Thoracic aorta (tissue), 2 donors: ENCODE data around the gene ZNF785. TPM values are rescaled to one million over a fixed set of nuclear protein-coding genes. Genes with fewer than 3 reads are reported as not detected.

Experiments used
- ATAC-seq: fragments of 150-250 bp; one replicate; pipeline ENCODE4 v1.8.0; 2017; ENCODE audit warnings: low read depth; ENCODE audit not compliant: insufficient number of reproducible peaks, low FRiP score
- DNase-seq: peaks from one replicate; pipeline ENCODE4 v3.0.0-alpha.2; 2020; ENCODE audit warnings: low spot score
- H3K27ac ChIP-seq, 2 donors: fragments of 200-600 bp; sonication (generic); 1 replicate in 1 of 2; 2 replicates in 1 of 2; pipeline ENCODE4 v1.5.1; 2016; ENCODE audit warnings: mild to moderate bottlenecking in 2 of 2, moderate library complexity in 2 of 2
- H3K27me3 ChIP-seq: fragments of 200-600 bp; sonication (generic); replicated peaks from 2 replicates; pipeline ENCODE4 v1.6.0; 2016; ENCODE audit warnings: mild to moderate bottlenecking; ENCODE audit not compliant: insufficient read depth
- H3K36me3 ChIP-seq: fragments of 200-600 bp; sonication (generic); one replicate; pipeline ENCODE4 v1.5.1; 2016
- H3K4me1 ChIP-seq, 2 donors: fragments of 200-600 bp; sonication (generic); 1 replicate in 1 of 2; 2 replicates in 1 of 2; pipeline versions ENCODE4 v1.5.1 to v1.6.0; 2016; ENCODE audit warnings: low read depth in 2 of 2, mild to moderate bottlenecking in 1 of 2; ENCODE audit not compliant: control insufficient read depth in 1 of 2
- H3K4me3 ChIP-seq: fragments of 200-600 bp; sonication (generic); 2 replicates; pipeline ENCODE4 v1.5.1; 2016; ENCODE audit warnings: mild to moderate bottlenecking
- H3K9me3 ChIP-seq: fragments of 200-600 bp; sonication (generic); 2 replicates; pipeline ENCODE4 v1.5.1; 2016
- total RNA-seq, 2 donors: library from RNA; depleted of rRNA; stranded (reverse); fragments of >200 nt; gene quantifications; one replicate each; pipeline versions ENCODE4 v1.1.0 to v1.2.3, GENCODE V29; 2016
- TF ChIP-seq, protein P1 (sequence below): fragments of 200-600 bp; sonication (generic); IDR thresholded peaks from one replicate; pipeline ENCODE4 v1.5.1; 2019; ENCODE audit warnings: antibody characterized with exemption

ZNF785 gene
- total RNA-seq, 2 donors from 2014 or later, result 10.9 to 15.6 TPM

DNA sequence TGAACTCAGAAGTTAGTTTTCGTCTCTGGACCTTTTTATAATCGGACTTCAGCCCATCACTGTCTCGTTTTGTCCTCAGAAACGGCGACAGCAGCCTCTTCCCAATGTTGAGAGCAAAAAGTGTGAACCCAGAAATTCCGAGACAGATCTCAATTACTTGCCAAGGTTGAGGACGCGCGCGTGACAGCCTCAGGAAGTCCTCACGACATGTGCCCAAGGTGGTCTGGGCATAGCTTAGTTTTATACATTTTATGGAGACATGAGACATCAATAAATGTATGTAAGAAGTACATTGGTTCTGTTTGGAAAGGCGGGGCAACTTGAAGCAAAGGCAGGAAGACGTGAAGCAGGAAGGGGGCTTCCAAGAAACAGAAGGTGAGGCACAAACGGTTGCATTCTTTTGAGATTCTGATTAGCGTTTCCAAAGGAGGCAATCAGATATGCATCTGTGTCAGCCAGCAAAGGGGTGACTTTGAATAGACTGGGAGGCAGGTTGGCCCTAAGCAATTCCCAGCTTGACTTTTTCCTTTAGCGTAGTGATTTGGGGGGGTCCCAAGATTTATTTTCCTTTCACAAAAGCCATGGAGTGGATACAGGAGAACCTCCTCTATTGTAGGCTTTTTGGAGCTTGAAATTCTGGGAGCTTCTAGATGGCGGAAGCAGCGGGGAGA is 50.3 kb downstream of the ZNF785 start:
- DNase-seq (no peak), ATAC-seq (peak; percentile 16)
- Histone ChIP-seq H3K4me3 (peak overlapping the region; percentile 74), H3K4me1 (peaks cover 16 to 25% of the 10 kb centered on the region in 2 donors), H3K27me3 (no peaks in the 10 kb centered on the region), H3K9me3 (no peaks in the 10 kb centered on the region), H3K36me3 (peaks cover 9% of the 10 kb centered on the region), H3K27ac (peak overlapping the region; percentile 91 to 94)
- TF ChIP-seq, protein P1, sequence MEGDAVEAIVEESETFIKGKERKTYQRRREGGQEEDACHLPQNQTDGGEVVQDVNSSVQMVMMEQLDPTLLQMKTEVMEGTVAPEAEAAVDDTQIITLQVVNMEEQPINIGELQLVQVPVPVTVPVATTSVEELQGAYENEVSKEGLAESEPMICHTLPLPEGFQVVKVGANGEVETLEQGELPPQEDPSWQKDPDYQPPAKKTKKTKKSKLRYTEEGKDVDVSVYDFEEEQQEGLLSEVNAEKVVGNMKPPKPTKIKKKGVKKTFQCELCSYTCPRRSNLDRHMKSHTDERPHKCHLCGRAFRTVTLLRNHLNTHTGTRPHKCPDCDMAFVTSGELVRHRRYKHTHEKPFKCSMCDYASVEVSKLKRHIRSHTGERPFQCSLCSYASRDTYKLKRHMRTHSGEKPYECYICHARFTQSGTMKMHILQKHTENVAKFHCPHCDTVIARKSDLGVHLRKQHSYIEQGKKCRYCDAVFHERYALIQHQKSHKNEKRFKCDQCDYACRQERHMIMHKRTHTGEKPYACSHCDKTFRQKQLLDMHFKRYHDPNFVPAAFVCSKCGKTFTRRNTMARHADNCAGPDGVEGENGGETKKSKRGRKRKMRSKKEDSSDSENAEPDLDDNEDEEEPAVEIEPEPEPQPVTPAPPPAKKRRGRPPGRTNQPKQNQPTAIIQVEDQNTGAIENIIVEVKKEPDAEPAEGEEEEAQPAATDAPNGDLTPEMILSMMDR, result no peak

DNA sequence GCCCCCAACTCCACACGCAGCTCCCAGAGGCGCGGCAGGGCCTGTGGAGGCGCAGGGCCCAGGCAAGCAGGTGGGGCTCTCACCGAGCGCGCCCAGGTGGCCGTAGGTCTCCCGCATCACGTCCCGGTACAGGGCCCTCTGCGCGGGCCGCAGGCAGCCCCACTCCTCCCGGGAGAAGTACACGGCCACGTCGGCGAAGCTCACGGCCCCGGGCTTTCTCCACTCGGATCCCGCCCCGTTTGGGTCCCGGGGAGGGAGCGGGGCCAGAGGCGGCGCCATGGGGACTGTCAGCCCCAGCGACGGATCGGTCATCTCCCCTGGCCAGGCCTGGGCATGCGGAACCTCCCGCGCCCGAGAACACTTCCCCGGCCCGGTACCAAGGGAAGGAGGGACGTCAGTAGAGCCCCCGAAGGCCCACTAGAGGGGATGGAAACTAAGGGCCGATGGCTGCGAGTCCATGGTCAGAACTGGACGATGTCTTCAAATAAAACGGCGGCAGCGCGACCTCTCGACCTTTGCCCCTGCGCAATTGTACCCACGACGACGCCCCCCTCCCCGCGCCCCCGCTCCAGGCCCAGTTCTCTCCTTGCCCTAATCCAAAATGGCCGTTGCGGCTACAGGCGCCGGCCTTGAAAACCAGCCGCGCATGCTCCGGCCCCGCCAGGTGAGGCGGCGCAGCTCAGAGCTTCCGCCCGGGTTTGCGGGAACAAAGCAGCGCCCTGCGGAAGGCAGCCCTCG is 51.0 kb downstream of the ZNF785 start, which contains the start of gene ZNF747:
ZNF747 (minus strand) TSS at position 491 of the 738 bp plus-strand sequence; CDS start at position 312, 179 bp downstream.
- peak within 1 kb of the TSS; percentile 74 for H3K4me3 ChIP-seq
- peak; percentile 62 for ATAC-seq
- TF ChIP-seq, protein P1, result no peak
- DNase-seq, result peak; percentile 81
- H3K27ac ChIP-seq, result peak within 1 kb of the TSS; percentile 91 to 94
- H3K9me3 ChIP-seq, result no peaks in the 10 kb centered on the region
- H3K36me3 ChIP-seq, result peaks cover 9% of the 10 kb centered on the region
- no peaks in the 10 kb centered on the region for H3K27me3 ChIP-seq
- H3K4me1 ChIP-seq, result peaks cover 16 to 25% of the 10 kb centered on the region in 2 donors

DNA sequence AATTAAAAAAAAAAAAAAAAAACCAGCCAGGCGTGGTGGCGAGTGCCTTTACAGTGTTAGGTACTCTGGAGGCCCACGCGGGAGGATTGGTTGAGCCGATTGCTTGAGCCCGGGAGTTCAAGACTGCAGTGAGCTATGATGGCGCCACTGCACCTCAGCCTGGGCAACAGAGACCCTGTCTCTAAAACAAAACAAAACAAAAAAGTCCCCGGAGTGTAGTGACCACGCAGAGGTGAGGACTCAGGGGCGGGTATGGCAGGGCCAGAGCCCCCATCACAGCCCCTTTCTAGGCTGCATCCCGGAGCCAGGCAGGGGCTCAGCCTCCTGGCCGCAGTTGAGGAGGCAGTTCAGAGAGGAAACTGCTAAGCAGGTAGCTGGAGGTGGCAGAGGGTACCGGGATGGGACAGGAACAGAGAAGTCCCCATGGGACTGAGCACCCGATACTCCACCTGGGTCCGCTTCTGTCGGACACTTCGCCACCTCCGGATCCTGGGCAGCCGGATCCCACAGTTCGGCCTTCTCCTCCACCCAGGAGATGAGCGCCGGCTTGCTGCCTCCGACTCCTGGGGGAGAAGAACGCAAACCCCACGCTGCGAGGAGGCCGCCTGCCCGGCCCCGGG is 51.6 kb downstream of the ZNF785 start:
- no peaks in the 10 kb centered on the region for H3K9me3 ChIP-seq
- peak overlapping the region; percentile 91 to 94 for H3K27ac ChIP-seq
- peak overlapping the region; percentile 74 for H3K4me3 ChIP-seq
- peaks cover 9% of the 10 kb centered on the region for H3K36me3 ChIP-seq
- DNase-seq (no peak), ATAC-seq (no peak)
- TF ChIP-seq, protein P1, result no peak
- H3K27me3 ChIP-seq, result no peaks in the 10 kb centered on the region
- H3K4me1 ChIP-seq, result peaks cover 16 to 25% of the 10 kb centered on the region in 2 donors

DNA sequence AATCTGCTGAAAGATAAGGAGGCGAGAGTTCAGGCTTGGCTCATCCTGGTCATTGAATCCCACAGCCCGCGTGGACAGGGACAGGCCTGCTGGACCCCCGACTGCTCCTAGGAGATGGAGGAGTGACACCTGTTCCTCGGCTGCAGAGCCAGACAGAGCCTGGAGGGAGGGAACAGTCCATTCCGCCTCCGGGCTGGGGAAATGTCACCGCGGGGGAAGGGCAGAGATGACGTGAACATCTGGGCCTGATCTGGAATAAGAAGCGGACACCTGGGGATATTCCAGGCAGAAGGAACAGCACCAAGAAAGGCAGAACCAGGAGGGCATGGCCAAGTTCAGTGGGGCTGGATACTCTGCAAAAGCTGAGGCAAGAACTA is 52.4 kb downstream of the ZNF785 start:
- H3K36me3 ChIP-seq, result peaks cover 9% of the 10 kb centered on the region
- no peak for ATAC-seq
- no peak for DNase-seq
- no peaks in the 10 kb centered on the region for H3K9me3 ChIP-seq
- TF ChIP-seq, protein P1, result no peak
- peaks cover 16 to 30% of the 10 kb centered on the region in 2 donors for H3K4me1 ChIP-seq
- H3K4me3 ChIP-seq, result no peak overlapping the region
- H3K27ac ChIP-seq, result no peak overlapping the region
- H3K27me3 ChIP-seq, result no peaks in the 10 kb centered on the region
